CD1c-positive myeloid dendritic cell (primary cell): ENCODE measurements around the gene LTF.

Source experiments
- DNase-seq: peaks from one replicate; pipeline ENCODE4 v3.0.0-alpha.2; 2016; ENCODE audit errors: extremely low spot score

LTF gene

DNA sequence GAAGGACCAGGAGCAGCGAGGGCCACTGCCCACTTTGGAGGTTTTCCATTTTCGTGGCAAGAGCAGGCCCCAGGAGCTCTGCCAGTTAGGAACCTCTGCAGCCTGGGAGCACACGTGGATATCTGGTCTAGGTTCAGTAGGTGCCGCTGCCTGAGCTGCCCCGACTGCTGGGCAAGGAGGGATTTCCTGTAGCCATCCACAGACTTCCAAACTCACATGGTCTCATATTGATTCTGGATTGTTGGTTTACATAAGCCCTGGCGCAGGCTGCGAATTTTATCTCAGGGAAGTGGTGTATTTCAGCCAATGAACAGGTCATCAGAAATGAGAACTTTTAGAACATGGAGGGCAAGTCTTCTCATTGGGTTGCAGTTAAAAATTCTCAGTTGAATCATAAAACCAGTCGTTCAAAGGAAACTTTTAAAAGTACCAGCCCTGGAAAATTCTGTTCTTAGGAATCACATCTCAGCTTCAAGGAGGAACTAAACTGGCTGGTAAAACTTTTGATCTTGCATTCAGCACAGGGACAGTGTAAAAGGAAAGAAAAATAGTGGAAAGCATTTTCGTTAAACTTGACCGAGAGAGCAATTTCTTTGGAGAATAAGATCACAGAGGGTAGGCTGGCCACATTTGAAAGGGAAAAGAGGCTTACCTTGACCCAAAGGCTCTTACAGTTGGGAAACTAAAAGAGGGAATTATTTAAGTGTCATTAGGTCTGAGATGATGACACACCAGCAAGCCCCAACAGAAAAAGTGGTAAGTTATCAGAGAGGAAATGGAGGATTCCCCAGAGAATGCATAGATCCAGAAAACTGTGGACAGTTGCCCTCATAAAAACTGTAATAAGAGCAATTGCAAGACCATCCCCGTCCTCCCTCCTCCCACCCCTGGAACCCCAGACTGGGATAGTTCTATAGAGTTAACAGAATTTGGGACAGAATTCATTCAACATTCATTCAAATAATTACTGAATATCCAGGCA, 26.7 kb upstream of the LTF start:
- DNase-seq = no peak

DNA sequence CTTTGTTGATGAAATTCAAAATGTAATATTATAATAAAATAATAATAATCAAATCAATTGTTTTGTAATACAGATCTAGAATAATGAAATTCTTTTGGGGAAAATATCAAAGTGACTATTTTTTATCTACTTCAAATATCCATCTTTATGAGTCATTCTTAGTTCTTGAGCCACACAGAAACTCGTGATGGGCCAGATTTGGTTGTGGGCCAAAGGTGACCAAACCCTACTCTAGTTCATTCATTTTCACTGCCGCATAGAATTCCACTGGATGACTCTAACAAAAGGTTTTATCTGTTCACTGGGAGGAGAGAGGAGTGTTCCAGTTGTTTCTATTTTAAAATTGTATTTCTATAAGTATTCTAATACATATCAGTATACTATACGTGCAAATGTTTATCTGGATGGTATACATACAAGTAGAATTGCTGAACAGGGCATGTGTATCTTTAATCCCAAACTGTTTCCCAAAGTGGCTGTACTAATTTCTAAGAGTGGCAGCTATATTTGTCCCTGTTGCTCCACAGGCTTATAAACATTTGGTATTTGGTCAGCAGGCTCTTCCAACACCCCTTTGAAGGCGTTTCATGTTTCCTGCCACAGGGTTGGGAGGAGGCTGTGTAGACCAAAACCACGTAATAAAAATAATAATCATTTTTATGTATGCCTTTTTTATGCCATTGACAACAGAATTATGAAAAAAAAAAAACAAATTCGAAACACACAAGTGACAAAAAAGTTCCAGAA, 25.8 kb upstream of the LTF start:
- no peak for DNase-seq

DNA sequence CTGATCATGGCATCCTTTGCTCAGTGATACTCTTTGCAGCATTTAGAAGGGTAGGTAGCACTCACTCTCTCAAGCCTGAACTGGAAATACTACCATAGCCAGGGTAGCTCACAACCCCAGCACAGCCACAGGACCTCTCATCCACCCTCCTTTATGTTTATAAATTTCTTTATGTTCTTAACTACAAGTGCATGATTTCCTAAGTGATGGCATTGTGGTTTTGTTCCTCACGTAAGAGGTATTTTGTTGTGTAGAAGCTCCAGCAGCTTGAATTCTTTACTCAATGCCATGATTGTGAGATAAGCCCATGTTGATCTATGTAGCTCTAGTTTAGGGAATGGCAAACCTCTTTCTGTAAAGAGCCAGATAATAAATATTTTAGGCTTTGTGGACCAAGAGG, 25.2 kb upstream of the LTF start:
- no peak for DNase-seq

DNA sequence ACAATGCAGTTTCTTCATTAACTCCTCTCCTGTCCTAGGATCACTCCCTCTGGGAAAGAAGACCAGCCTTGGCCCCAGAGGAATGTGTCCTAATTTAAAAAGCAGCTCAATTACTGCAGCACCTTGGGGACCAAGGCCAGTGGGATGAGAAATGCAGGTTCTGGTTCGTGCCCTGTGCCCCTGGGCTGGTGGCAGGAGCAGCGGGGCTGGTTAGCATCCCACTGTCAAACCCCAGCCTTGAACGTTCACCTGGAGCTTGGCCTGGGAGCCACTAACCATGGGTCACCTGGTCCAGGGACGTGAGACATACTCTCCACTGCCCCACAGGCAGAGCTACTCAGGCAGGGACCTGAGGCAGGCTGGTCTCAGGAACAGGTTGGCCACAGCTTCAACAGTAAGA, 24.7 kb upstream of the LTF start:
- no peak for DNase-seq

DNA sequence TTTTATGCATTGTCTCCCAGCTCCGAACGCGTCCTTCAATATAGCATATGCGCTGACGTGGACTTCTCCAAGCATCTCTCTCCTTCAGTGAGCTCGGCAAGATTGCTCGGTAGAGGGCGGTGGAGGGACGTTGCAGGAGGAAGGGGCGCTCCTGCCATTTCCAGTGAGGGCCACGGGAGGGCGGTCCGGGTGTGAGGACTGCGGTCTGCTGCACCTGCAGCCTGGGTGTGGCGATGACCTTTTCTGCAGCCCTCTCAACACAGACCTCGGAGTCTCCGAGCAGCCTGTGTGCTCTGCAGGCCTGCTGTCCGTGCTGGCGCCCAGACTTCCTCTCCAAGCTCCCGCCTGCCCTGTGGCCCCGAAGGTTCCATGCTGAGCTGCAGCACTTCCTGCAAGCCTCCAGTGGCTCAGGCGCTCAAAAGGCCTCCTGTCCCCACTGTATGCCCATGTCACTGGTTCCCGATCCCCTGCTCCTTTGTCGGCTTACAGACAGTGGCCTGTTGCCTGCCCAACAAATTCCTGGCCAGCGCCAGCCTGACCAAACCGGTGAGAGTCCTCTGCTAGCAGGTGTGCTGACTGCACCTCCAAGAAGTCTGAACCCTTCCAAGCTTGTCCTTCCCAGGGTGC, 24.1 kb upstream of the LTF start:
- peak; percentile 91 for DNase-seq

DNA sequence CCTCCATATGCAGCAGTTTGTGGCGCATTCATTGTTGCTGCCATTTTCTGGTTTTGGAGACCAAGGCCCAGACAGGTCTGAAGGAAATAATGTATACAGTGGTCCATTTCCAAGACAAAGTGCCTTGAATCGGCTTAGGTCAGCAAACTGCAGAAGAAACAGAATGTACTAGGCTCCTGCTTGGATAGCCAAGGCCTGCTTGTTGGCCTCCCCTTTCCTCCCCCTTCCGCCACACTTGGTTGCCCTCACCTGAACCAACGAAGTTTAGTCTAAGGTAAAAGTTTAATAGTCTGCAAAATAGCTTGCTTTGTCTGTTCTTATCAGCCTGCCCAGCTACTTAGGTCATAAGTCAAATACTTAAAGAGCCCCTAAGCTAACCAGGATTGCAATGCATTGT, 21.1 kb upstream of the LTF start:
- no peak for DNase-seq

DNA sequence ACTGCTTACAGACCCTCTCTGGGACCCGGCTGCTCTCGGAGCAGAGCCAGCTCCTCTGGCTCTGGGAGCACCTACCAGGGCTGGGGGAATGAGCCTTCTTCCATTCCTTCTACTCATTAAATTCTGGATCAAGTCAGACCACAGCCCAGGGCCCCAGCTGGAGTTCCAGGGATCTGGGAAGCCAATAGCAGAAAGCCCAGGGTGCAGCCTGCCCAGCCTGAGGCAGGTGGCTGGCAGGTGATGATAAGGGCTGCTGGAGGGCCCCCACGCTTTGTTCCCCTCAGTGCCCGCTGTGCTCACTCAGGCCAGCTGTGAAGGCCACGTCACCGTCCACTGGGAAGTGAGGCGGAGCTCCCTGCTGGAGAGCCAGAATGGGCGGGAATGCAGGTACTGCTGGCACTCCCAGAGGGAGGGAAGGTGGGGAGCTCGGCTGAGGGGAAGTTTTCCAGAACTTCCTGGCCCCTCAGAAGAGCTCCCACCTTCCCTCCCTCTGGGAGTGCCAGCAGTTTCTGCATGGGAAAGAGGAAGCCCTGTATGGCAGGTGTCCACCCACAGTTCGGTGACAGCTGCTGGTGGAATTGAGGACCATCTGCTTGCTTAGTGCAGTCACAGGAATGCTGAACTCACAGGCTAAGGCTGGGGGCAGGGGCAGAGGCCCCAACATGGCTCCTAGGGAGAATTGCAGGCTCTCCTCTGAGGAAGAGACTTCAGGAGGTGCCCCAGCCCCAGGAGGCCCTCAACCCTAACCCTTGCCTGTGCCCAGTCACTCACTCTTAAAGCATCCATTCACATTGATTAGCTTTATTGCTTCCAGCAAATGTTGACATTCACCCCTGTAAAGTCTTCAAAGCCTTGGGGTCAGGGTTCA, 20.4 kb upstream of the LTF start:
- DNase-seq = no peak

DNA sequence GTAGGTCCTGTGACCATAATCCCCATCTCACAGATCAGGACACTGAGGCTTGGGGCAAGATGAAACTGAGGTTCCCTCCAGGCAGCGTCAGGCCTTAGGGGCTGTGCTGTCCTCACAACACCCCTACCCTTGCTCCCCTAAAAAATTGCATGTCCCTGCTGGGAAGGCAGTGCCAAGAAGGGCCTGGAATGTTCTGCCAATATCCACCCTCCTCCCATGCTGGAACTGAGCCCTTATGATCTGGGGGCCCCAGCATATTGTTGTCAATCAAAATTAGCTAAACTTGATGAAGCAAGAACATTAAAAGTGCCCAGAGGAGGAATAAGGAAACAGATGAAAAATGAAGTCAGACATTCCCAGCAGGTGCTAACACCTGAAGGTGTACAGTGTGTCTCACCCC, 19.7 kb upstream of the LTF start:
- no peak for DNase-seq

DNA sequence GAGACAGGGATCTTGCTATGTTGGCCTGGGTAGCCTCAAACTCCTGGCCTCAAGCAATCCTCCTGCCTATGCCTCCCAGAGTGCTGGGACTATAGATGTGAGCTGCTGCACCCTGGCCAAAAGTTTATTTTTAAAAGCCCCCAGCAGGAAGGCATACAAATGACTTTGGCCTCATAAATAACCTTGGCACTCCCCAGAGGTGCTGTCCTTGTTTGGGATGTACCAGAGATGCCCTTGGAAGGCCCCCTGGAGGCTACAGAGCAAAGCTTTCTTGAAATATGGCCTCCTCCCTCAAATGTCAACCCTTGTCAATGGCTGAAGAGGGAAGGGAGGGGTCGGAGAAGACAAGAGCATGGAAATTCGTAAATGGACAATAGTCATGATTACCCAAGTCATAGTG, 19.1 kb upstream of the LTF start:
- no peak for DNase-seq

DNA sequence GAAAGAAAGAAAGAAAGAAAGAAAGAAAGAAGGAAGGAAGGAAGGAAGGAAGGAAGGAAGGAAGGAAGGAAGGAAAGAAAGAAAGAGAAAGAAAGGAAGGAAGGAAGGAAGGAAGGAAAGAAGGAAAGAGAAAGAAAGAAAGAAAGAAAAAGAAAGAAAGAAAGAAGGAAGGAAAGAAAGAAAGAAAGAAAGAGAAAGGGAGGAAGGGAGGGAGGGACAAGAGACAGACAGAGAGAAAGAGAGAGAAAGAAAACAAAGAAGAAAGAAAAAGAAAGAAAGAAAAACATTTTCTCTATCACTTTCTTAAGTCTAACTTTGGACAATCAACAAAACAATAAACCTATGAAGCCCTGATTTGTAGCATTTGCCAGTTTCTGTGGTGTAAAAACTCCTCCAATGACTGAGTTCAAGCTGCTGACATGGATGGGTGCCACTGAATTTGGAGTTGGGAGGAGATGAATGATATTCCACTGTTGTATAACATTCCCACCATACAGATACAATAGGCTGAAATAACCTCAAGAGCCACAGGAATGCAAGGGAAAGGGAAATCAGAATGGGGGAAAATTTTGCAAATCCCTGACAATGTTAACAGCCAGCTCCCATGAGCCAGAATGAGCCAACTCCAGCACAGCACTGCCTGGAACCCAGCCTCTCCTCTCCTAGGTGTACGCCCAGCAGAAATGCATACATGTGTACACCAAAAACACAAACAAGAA, 18.1 kb upstream of the LTF start:
- no peak for DNase-seq

DNA sequence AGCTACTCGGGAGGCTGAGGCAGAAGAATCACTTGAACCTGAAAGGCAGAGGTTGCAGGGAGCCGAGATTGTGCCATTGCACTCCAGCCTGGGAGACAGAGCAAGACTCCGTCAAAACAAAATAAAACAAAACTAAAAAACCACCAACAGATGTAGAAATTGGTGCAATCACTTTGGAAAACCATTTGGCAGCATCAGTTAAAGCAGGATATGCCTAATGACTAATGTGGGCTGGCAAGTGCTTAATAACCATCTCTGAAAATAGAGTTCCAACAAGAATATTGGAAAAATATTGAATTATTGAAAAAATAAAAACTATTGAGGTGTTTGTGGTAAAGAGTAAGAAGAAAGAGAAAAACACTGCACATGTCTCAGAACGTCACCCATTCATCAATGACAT, 16.9 kb upstream of the LTF start:
- DNase-seq = no peak

DNA sequence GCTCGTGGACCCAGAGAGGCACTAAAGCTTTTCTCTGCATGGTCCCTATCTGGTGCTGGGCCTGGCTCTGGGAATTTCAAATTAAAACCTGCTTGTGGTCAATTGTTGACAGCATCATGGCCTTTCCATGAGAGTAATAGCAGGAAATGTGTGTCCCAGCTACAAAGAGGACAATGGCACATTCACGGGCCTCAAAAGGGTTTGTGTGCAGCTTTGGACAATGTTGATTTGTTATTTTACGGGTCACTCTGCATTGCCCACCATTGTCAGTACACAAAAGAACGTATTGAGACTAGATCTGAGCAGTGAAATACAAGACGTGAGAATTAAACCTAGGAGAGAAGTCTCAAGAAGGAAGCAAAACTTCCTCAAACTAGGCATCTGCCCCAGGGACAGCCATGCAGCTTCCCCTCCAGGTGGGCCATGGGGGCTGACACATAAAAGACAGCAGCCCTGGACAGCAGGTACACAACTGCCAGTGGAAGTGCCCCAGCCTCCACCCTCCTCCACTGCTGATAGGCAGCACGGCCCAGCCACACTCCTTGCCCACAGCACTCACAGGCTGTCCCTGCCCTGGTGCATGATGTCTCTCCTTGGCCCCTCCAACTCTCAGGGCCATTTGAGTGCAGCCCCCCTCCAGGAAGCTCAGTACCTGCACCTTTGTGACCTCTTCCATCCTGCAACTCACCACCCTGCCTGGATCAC, 15.9 kb upstream of the LTF start:
- no peak for DNase-seq

DNA sequence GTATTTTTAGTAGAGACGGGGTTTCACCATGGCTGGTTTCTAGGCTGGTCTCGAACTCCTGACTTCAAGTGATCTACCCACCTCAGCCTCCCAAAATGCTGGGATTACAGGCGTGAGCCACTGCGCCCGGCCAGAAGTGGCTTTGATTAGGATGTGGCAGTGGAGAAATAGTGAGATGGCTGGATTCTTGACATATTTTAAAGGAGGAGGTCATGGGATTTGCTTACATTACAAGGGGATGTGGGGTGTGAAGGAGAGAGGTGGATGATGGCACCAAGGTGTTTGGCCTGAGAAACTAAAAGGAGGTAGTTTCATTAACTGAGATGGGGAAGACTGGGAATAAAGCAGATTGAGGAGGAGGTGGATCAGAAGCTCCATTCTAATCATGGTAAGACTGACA, 15.0 kb upstream of the LTF start:
- DNase-seq = no peak

DNA sequence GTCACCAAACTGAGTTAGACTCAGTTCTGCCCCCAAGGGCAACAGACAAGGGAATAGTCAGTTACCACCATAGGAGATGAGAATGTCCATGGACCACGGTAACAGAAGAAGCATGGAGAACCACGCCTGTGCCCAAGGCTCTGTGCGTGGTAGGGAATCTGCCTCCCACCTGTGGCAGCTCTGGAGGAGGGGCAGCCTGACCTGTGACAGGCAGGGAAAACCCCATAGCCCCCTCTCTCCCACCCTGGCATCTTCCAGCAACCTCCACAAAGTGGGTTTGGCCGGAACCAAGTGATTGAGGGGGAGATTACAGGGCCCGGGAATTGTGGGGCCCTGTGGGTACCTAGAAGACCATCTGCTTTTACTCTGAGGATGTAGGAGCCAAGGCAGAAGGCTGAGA, 14.3 kb upstream of the LTF start:
- no peak for DNase-seq

DNA sequence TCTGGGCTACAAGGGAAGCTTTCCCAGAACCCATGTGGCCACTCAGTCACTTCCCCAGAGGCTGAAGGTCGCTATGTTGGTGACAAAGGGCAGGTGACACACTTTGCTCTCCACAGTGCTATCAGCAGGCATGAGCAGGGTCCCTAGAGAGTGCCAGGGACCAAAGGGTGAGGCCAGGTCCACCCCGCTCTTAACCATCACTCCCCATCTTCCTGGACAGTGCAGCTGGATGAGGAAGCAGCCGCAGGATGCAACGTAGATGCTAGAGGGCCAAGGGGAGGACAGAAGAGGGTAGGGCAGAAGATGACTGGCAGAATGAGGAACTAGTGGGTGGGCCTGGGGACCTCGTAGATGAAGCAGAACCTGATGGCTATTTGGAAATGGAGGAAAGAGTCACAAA, 13.6 kb upstream of the LTF start:
- DNase-seq = peak; percentile 16

DNA sequence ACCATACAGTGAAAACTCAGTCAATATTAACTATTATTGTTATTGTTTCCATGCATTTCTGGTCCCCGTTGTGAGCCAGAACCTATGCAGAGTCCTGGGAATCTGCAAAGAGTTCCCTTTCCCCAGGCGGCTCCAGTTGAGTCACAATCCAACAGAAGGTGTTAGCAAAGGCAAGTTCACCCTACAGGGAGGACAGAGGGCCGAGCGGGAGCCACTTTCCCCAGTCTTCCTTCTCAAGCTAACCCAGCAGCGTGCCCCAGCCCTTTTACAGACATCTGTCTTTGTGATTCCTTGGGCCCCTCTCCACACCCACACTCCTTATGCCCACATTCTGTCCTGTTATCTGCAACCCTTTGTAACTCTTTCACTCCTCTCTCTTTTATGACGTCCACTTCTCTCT, 13.1 kb upstream of the LTF start:
- DNase-seq = no peak

DNA sequence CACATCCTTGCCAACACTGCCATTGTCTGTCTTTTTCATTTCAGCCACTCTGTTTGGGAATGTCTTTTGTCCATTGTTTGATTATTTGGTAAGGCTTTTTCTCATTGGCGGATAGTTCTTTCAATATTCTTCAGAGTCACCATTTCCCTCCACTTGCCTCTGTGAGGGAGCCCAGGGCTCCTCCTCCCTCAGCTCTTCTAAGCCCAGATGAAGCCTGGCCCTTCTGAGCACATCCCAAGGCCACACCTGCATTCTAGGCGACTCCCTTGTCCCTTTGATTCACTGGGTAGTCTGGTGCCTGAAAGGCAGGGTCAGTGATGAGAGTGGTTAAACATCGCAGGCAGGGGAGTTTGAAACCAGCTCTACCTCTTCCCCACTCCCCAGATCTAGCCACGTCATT, 12.4 kb upstream of the LTF start:
- DNase-seq = no peak

DNA sequence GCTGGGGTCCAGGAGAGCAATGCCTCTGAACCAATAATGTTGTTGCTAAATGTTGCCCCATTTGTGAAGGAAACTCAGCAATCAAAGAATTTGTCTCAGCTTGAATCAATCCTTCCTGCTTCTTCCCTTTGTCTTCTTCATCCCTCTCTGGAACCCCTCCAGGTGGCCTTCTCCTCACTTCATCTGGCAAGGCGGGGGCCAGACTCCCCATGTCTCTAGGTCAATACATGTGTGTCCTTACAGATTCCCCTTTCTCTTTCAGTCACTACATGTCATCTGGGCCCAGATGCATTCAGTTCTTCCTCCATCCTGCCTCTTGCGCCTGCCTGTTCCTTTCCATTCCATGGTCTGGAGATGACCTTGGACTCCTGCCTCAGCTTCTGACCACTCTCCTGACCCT, 8.0 kb upstream of the LTF start:
- DNase-seq = no peak

DNA sequence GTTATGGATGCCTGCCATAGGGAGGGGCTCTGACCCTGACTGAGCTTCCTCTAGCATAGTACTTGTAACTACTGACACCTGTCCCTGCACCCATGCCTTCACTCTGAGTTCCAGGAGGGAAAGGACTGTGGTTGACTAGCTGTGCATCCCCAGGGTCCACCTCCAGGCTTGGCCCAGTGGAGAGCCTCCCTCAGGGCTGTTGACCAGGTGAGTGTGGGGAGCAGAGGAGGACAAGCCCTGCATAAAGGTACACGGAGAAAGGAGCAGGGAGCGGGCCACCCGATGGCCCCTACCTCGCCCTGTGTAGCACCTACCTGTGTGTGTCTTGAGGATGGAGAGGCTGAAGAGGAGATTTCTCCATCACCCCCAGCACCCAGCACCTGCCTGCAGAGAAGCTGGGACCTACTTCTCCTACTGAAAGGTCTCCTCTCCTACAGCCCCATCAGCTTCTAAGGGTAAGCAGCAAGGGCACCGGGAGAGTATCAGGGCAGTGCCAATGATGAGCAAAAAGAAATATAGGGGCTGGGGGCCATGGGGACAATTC, 6.7 kb upstream of the LTF start:
- no peak for DNase-seq

DNA sequence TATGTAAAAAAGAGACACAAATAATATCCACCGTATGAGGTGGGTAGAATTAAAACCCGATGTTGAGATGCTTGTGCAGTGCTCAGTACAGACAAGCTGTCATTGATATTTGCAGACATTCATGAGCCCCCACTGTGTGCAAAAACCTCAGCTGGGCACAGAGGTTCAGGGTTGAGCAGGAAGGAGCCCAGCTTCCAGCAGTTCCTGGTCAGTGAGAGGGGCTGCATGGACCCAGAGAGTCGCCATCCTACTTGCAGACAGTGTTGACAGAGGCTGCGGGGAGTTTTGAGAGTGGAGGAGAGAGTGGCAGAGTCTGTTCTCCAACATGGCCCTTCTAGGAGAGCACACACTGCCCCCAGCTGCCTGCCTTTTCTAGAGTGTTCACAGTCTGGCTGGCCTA, 6.1 kb upstream of the LTF start:
- no peak for DNase-seq
